DMS79 treated with DMSO at 0.1 percent for 48 hours (cell line): ENCODE results near the gene TULP3.

Experiments used
- DNase-seq: peaks from one replicate; lab custom pipeline; 2025; lab: John Stamatoyannopoulos, UW

The TULP3 gene

DNA sequence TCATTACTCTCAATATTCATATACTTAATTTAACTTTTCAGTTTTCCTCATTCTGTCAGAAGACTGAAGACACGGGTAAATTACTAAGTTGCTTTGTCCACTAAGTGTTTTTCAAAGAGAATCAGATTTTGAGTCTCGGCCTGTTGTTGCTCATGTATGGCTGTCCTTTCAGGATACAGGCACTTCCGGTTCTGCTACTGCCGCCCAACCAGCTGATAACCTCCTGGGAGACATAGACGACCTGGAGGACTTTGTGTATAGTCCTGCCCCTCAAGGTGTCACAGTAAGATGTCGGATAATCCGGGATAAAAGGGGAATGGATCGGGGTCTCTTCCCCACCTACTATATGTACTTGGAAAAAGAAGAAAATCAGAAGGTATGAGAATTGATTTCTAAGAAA lies 40.2 kb downstream of the TULP3 start:
- DNase-seq = no peak

DNA sequence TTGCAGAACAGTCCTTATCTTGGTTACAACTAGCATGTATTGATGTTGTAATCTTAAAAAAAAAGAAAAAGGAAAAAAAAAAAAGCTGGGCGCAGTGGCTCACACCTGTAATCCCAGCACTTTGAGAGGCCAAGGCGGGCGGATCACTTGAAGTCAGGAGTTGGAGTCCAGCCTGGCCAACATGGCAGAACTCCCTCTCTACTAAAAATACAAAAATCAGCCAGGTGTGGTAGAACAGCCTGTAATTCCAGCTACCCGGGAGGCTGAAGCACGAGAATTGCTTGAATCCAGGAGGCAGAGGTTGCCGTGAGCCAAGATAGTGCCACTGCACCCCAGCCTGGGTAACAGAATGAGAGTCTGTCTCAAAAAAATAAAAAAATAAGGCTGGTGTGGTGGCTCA lies 42.9 kb downstream of the TULP3 start:
- no peak for DNase-seq

GRCh38 chr12:2934371-2934770 lies 43.7 kb downstream of the TULP3 start:
- no peak for DNase-seq

- DNase-seq = no peak
These were observed 45.6 kb downstream of the TULP3 start for GRCh38 chr12:2936301-2936700.

- DNase-seq = no peak
These were observed 46.8 kb downstream of the TULP3 start for GRCh38 chr12:2937500-2937899.

- no peak for DNase-seq
These were observed 48.5 kb downstream of the TULP3 start for GRCh38 chr12:2939191-2939590.

DNA sequence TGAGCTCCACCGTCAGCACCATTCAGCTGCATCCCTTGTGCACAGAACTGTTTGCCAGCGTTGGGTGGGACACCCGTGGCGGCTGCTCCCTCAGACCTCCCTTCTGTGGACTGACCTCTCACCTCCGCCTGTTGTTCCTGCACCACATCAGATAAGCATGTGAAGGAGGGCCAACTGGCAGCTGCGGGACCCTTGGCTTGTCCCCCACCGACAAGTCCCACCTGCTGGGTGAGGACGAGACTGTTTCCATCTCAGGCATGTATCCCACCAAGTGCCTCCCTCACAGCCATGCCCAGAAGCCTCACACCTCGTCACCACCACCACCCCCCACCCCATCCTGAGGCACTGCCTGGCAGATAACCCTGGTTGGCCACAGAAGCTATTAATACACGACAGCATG lies 49.9 kb downstream of the TULP3 start:
- DNase-seq = no peak

GRCh38 chr12:2941524-2941923 lies 50.8 kb downstream of the TULP3 start:
- DNase-seq = no peak

DNA sequence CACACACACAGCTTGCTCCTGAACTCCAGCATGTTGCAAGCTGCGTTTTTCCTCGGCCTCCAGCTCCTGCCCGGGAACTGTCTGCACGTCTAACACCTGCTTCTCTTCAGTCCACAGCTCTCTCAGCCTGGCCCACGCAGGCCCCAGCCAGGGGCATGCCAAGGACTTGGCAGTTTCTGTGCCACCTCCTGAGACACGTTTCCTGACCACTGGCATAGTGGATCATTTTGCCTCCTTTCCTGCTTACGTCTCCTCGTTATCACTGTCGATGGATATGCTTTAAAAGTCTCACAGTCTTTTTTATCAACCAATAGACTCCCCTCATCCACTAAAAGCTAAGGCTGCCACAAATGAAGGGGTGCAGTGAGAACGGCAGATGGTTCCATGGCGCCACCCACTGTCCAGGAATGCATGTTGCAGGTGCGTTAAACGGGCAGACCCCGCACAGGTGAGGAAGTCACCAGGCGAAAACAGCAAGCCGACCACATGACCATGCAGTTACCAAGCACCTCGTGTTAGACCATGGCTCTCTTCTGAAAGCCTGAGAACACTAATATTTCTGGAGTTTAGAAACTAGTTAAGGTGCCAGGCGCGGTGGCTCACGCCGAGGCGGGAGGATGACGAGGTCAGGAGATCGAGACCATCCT lies 53.8 kb downstream of the TULP3 start:
- peak; percentile 69 for DNase-seq

DNA sequence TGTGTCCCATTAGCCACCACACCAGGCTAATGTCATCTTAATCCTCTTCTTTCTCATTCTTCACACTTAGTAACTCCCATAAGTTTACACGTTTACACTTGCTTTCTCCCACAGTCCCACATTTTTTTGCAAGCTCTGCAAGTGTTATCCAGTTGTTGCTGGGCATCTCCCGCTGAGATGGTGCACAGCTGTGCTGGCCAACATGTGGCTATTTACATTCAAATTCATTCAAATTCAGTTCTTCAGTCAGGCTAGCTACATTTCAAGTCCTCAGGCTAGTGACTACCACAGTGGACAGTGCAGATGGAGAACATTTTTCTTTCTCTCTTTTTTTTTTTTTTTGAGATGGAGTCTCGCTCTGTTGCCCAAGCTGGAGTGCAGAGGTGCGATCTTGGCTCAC lies 58.7 kb downstream of the TULP3 start:
- DNase-seq = no peak

- DNase-seq = no peak
These were observed 65.2 kb downstream of the TULP3 start for GRCh38 chr12:2955888-2956287.

DNA sequence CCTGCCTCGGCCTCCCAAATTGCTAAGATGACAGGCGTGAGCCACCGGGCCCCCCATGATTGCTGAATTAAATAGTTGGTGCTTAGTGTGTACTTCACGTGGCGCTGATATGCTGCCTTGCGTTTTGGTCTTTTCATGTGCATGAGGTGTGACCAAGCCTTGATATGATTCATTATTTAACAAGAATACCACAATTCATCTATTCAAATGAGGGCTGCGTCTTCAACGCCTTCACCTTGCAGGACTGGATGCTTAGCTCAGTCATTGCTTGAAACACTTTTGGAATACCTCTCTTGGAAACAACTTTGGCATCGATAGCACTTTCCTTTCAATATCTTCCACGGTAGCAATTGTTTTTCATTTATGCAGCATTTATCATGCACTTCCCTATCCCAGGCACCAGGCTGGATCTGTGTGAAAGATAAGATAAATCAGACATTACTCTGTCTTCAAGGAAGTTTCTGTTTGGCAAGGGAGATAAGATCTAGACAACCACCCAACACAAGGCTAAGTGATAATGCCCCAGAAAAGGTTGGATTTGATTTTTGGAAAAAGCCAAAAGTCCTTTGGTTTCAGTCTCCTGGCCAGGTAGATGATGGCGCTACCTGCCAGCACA lies 67.2 kb downstream of the TULP3 start:
- peak; percentile 33 for DNase-seq

GRCh38 chr12:2958432-2959191 lies 67.9 kb downstream of the TULP3 start:
- peak; percentile 66 for DNase-seq

DNA sequence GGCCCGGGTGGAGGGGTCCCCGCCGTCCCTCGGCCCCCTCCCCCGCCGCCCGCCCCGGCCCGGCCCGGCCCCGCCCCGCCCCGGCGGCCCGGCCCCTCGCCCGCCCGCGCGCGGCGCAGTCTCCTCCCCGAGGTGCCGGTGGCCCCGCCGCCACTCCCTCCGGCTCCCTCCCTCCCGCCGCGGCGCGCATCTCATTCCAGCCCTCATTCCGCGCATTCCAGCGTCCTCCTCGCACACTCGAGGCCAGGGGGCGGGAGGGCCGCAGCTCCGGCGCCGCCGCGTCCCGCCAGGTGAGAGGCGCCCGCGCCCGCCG lies 68.5 kb downstream of the TULP3 start, which contains the start of gene TEAD4:
Gene TEAD4 (plus strand): TSS at position 206 of the 313 bp plus-strand sequence.
- DNase-seq = no peak

GRCh38 chr12:2959505-2960389 lies 69.1 kb downstream of the TULP3 start:
- DNase-seq = peak; percentile 29

DNA sequence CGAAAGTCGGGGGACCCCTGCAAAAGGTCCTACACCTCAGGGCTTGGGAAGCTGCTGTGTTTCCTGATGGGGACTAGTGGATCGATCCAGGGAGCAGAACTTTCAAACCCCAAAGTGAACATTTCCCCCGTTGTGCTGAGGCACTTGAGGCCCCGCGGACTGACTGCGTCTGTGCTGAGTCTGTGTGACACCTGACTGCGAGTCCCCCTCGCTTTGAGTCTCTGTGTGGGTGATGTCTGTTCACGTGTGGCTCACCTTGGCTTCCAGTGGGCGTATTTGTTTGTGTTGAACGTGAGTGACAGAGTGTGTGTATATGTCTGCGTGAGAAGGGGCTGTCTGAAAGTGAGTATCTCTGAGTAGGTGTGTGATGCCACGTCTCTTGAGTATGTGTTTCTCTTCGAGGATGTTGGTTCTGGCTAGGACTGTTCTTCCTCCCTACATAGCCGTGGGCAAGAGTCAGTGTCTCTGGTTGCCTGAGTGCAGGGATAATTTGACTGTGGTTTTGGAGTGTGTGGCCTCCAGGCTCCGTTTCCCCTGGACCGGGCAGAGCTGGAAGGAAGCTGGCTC lies 69.8 kb downstream of the TULP3 start:
- peak; percentile 60 for DNase-seq

DNA sequence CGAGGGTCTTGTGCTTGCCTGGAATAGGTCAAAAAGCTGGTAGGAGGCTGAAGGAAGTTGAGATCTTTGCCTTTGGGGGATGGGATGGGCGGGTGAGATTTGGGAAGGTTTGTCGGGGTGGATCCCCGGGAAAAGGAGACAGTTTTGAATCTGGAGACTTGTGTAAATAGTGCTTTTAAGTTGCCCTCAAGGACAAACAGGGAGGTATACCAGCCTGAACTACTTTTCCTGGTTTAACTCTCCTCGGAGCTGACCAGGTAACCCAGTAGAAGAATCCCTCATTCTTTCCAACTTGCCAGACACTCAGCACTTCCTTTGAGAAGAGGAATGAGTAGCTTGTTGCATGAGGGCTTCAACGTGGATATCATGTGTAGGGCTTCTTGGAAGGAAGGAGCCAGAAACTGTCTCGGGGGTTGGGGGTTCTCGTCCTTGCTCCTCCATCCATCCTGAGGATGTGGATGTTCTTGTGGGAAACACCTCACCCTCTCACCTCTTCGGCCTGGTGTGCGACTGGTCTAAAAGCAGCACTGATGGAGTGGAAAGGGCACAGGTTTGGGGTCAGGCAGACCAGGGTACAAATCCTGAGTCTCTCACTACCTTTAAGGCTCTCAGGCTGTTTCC lies 70.4 kb downstream of the TULP3 start:
- DNase-seq = peak; percentile 25

DNA sequence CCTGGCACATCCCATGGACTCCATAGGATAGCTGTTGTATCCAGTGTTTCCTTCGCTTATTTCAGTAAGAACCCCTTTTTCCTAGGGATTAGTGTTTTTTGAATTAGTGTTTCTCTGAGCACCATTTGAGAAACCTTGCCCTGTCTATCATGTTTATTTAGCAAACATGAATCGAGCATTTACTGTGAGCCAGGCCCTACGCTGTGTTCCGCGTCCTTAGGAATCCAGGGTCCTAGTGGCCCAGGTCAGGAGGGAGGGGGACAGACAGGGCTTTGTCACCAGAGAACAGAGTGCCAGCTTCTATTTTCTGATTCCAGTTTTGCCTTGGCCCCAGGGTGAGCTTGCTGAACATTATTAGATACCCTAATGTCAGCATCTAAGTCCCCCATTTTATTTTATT lies 71.0 kb downstream of the TULP3 start:
- no peak for DNase-seq

DNA sequence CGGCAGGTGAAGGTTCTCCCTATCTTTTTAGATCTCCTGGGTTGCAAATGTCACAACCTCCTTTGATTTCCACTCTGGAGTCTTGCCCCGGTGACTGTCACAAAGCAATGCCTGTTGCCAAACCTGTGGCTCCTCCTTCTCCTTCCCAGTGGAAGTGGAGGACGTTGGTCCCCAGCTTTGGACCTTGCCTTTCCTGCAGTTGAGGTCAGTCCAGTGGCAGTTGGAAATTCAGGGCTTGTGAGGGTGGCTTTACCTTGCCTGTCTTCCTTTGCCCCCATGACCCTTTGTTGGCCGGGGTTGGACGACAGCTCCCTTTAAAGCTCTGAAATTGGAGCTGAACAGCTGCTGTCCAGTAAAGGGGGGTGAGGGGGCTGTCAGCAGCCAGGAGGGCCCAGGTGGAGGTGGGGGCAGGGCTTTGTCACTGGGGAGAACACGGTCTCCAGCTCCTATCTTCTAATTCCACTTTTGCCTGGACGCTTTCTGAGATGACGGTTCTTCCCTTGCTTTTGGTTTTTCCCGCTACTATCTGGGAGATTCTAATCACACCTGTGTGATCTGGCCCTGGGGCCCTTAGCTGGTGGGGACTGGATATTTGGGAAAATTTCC lies 72.6 kb downstream of the TULP3 start:
- DNase-seq = no peak

- DNase-seq = no peak
These were observed 73.1 kb downstream of the TULP3 start for GRCh38 chr12:2963760-2964292.

- DNase-seq = no peak
These were observed 77.0 kb downstream of the TULP3 start for GRCh38 chr12:2967651-2968050.
